Vagina (tissue), 2 donors: Measurements from ENCODE around the gene OR10T2.

Experiments
- CTCF ChIP-seq, 3 experiments: fragments of 450-650 bp in 2 of 3; fragments of 200-600 bp in 1 of 3; sonication (generic) in 1 of 3; IDR thresholded peaks; one replicate each; pipeline ENCODE4 v1.5.1; 2017 to 2019; ENCODE audit warnings: antibody characterized with exemption in 3 of 3, mild to moderate bottlenecking in 2 of 3, moderate library complexity in 2 of 3
- POLR2A ChIP-seq, 2 donors: fragments of 450-650 bp; IDR thresholded peaks; one replicate each; pipeline ENCODE4 v1.6.1; 2017; ENCODE audit warnings: antibody characterized with exemption in 2 of 2, mild to moderate bottlenecking in 2 of 2, moderate library complexity in 2 of 2
- POLR2AphosphoS5 ChIP-seq, 2 donors: sonication (generic); formaldehyde crosslinking; IDR thresholded peaks; one replicate each; pipeline ENCODE4 v1.9.0; 2017; ENCODE audit warnings: antibody characterized with exemption in 2 of 2, mild to moderate bottlenecking in 2 of 2, low read depth in 1 of 2; ENCODE audit not compliant: insufficient read depth in 1 of 2

GRCh38 chr1:158356616-158357015 lies 42.6 kb downstream of the OR10T2 start:
- TF ChIP-seq CTCF (IDR thresholded peaks at IDR 0.05), result no peak
- no peak for TF ChIP-seq POLR2A (IDR thresholded peaks at IDR 0.05)
- TF ChIP-seq POLR2AphosphoS5 (IDR thresholded peaks at IDR 0.05; ENCODE audit: insufficient read depth in 1 of 2, low read depth in 1 of 2), result no peak
